ELF-1 (cell line): ENCODE results near the gene ACP6.

Experiments used
- DNase-seq: peaks from one replicate; pipeline ENCODE4 v3.0.0-alpha.2; 2016; ENCODE audit warnings: low read depth, low spot score

The ACP6 gene

GRCh38 chr1:147651466-147651865 is 18.9 kb downstream of the ACP6 start:
- DNase-seq: no peak

DNA sequence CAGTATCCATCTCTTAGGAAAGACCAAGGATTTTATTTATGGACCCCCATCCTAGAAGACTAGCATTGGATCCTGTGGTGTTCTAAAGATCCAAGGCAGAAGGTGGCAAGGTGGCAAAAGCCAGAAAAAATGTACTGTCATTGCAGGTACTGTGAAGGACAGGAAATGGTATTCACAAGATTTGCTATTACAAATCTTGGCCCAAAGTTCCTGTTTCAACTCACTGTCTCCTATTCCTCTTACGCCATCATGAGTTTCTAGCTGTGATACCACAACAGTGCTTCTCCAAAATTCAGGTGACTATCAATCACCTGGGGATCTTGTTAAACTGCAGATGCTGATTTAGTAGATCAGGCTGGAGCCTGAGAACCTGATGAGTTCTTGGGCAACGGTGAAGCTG is 21.4 kb downstream of the ACP6 start:
- DNase-seq: no peak

GRCh38 chr1:147647796-147648633 is 22.3 kb downstream of the ACP6 start:
- no peak for DNase-seq

GRCh38 chr1:147643974-147644373 is 26.4 kb downstream of the ACP6 start:
- DNase-seq: no peak

- DNase-seq: peak; percentile 50
These were observed 28.4 kb downstream of the ACP6 start for GRCh38 chr1:147641695-147642592.

DNA sequence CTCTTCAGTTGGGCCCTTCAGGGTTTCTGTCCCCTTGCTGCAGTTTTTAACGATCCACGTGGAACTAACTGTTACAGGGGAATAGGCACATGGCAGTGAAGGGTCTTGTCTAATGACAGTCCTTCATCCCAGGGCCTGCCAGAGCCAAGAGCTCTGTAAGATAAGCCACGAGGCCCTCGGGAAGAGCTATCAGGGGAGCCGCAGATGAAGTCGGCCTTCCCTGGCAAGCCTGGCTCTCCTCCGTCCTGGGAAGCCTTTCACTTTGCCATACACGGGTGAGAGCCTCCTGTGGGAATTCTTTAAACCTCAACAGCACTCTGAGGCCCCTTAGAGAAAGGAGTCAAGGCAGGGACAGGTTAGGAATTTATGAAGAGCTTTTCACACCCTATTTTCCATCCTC is 29.0 kb downstream of the ACP6 start:
- DNase-seq: no peak

GRCh38 chr1:147640553-147641165 is 29.7 kb downstream of the ACP6 start:
- peak; percentile 96 for DNase-seq

DNA sequence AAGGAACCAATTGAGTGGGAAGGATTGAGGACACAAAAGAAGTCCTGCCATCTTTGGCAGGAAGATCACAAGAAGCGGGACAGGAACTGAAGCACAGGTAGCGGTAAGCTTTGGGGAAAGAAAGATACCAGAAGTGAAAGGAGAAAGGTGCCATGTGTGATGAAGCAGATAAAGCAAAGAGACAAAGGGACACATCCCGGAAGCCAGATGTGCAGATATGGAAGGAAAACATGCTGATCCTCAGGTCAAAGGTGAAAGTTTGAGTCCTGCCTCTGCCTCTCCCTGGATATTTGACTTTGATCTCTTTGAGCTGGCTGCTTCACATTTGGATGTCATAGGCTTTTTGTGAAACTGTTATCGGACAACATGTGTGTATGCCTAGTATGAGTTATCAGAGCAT is 34.0 kb downstream of the ACP6 start:
- no peak for DNase-seq

DNA sequence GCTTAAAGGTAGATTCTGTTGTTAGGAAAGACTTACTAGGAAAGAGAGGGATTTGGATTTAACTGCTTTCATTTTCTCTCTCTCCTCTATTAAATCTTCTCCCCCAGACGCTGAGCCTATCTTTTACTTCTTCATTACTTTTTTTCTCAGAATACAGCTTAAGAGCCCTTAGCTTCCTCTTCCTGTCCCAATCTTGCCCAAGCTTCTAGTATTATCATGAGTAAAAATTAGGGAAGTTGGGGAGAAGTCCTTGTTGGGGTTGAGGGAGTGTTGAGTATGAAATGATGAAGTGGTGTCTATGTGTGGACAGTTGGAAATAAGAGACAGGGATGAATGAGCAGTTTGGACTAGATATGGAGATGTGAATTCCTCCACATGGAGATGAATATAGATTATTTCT is 35.0 kb downstream of the ACP6 start:
- no peak for DNase-seq

GRCh38 chr1:147634645-147635044 is 35.7 kb downstream of the ACP6 start:
- DNase-seq: no peak

- DNase-seq: no peak
These were observed 36.6 kb downstream of the ACP6 start for GRCh38 chr1:147633759-147634158.

DNA sequence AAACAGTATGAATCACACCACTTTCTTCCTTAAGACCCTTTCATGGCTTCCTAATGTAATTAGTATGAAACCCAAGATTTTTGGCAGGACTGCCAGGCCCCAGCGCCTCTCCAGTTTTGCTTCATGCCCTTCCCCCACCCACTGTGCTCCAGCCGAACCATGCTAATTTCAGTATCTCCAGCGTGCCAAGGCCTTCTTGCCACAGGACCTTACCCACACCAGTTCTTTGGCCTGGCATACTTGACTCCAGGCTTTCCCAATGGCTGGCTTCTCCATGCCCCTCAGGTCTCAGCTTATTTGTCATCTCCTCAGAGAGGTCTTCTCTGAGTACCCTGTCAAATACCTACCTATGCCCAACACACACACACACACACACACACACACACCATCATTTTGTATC is 38.5 kb downstream of the ACP6 start:
- DNase-seq: no peak

DNA sequence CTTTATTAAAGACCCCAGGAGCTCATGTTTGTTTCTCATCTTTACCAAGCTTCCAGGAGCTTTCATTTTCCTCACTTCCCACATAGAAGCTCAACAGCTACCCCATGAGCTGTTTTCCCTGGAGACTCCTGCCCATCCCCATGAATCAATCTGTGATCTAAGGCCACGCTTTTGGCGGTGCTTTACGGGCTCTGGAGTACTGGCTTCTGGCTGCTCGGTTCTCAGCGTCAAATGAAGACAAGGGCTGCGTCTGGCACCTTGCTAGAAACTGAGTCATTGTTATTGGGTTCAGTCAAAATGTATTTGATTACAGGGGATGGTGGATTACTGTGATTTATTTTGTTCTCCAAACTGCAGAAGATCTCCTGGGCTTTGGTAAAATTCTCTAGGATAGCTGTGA is 39.9 kb downstream of the ACP6 start:
- DNase-seq: no peak

DNA sequence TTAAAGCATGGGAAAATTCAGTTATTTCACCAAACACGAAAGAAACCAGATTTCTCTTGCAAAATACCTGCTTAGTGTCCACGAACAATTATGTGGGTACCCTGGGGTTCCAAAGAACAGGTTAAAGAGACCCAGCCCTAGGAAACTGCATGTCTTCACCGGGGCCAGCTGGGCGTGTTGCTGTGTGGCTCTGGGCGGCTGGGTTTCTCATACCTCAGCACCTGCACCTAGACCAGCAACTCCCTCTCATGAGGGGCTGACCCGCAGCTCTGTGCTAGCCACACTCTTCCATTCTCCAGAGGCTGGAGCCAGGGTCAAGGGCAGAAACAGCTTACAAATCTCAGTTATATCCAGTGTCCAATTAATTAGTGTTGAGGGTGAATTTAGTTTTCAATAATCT is 40.3 kb downstream of the ACP6 start:
- no peak for DNase-seq

GRCh38 chr1:147628441-147628840 is 41.9 kb downstream of the ACP6 start:
- DNase-seq: no peak

DNA sequence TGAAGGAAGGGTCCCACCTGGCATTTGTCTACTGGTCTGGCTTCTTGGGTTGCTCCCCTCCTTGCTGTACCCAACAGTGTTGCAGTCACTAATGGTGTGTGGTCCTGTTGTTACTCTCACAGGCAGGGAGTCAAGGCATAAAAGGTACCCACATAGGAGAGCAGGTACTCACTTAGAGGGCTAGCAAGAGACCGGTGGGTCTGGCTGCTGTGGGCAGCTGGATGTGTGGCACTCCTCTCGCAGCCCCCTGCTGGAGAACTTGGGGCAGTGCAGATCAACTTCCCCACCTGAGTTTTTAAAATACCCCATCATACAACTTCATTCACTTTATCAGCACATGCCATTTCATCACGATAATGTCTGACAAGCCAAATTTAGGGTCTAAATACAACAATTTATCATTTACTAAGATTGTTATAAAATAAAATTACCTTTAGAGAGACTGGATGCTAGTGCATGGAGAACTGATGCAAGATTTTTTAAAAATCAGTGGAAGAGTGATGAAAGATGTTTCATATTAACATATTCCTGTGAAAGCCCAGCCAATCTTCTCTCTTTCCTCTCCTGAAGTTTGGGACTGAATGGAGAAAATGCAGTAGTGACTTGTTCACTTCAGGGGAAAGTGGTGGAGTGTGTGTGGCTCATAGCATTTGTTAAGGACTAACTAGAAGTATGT is 42.8 kb downstream of the ACP6 start:
- peak; percentile 66 for DNase-seq

DNA sequence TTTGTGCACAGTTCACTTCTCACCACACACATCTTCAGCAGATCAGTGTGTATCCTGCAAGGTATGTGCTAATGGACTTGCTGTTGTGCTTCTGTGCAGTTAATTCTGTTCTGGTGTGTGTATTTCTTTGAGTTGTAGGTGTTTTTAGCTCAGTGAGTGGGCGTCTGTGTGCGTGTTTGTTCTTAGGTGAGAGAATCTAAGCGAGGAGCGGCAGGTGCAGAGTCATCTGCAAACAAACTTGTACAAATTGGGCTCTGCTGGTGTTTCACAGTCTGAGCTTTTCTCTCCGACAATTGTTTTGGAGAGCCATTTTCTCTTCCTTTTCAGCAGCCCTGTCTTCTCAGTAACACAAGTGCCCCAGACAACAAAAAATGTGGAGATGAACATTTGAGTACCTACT is 43.6 kb downstream of the ACP6 start:
- DNase-seq: no peak

- no peak for DNase-seq
These were observed 44.0 kb downstream of the ACP6 start for GRCh38 chr1:147626291-147626690.

DNA sequence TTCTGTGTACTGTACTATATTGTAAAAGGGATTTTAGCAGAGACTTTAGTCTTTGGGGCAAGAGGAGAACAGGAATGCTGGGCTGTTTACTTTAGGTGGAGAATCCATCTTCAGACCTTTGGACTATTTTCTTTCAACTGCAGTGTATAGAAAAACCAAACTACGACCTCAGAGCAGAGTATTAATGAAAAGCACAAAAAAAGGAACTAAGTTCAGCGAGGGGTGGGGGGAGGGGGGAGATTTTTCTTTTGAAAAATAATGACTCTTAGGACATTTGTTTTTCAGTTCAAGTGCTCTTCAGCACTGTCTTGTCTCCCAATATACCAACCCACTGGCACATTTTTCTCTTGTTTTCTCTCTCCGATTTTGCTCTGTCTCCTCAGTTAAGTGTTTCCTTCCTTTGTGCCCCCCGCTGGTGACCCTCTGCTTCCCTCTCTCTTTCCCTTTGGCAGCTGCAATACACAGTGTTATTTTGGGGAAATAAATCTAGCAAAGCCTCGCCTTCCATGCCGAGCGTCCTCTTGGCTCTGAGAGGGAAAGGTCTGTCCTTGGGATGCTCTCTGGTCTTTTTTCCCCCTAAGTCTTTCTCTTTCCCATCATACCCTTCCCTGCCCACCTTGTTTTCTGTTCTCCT is 44.8 kb downstream of the ACP6 start:
- no peak for DNase-seq

DNA sequence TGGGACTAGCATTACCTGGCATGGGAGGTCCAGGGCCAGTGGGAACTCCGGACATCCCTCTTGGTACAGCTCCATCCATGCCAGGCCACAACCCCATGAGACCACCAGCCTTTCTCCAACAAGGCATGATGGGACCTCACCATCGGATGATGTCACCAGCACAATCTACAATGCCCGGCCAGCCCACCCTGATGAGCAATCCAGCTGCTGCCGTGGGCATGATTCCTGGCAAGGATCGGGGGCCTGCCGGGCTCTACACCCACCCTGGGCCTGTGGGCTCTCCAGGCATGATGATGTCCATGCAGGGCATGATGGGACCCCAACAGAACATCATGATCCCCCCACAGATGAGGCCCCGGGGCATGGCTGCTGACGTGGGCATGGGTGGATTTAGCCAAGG is 45.8 kb downstream of the ACP6 start:
- DNase-seq: no peak

GRCh38 chr1:147624011-147624410 is 46.3 kb downstream of the ACP6 start:
- no peak for DNase-seq
